KMS-11 (cell line): ENCODE results near the gene ZNF385B.

ENCODE experiments used
- H2AFZ ChIP-seq: fragments of 200-600 bp; sonication (generic); 2 replicates; pipeline ENCODE4 v1.6.1; 2016; ENCODE audit warnings: antibody characterized with exemption, mixed run types, low read depth
- H3K27ac ChIP-seq: fragments of 200-600 bp; sonication (generic); 2 replicates; pipeline ENCODE4 v1.6.1; 2016; ENCODE audit warnings: mild to moderate bottlenecking, mixed run types
- H3K27me3 ChIP-seq: fragments of 200-600 bp; sonication (generic); 2 replicates; pipeline ENCODE4 v1.6.1; 2017; ENCODE audit warnings: mild to moderate bottlenecking, low read depth, mixed run types, moderate library complexity; ENCODE audit not compliant: insufficient read depth
- H3K36me3 ChIP-seq: fragments of 200-600 bp; sonication (generic); 2 replicates; pipeline ENCODE4 v1.6.1; 2017; ENCODE audit warnings: mild to moderate bottlenecking, mixed run types; ENCODE audit not compliant: insufficient read depth
- H3K4me1 ChIP-seq: fragments of 200-600 bp; sonication (generic); 2 replicates; pipeline ENCODE4 v1.6.1; 2016; ENCODE audit warnings: mild to moderate bottlenecking, low read depth, mixed run types; ENCODE audit not compliant: poor library complexity, severe bottlenecking
- H3K4me2 ChIP-seq: fragments of 200-600 bp; sonication (generic); 2 replicates; pipeline ENCODE4 v1.7.0; 2016; ENCODE audit warnings: mild to moderate bottlenecking, mixed run types
- H3K4me3 ChIP-seq: fragments of 200-600 bp; sonication (generic); IDR thresholded peaks from 2 replicates; pipeline ENCODE4 v1.6.1; 2017; ENCODE audit warnings: low read depth, low read length, mixed read lengths; ENCODE audit not compliant: insufficient read depth
- H3K79me2 ChIP-seq: fragments of 200-600 bp; sonication (generic); 2 replicates; pipeline ENCODE4 v1.6.1; 2016; ENCODE audit warnings: low read depth, mixed run types; ENCODE audit not compliant: insufficient read depth
- H3K9ac ChIP-seq: fragments of 200-600 bp; sonication (generic); 2 replicates; pipeline ENCODE4 v1.6.1; 2016; ENCODE audit warnings: mild to moderate bottlenecking, mixed run types
- H4K20me1 ChIP-seq: fragments of 200-600 bp; sonication (generic); 2 replicates; pipeline ENCODE4 v1.6.1; 2016; ENCODE audit warnings: mild to moderate bottlenecking, mixed run types; ENCODE audit not compliant: insufficient read depth
- CTCF ChIP-seq: fragments of 200-600 bp; sonication (generic); conservative IDR thresholded peaks from 2 replicates; pipeline ENCODE4 v1.6.1; 2017; ENCODE audit warnings: low read depth, mild to moderate bottlenecking, antibody characterized with exemption, low read length, moderate library complexity, mixed read lengths

ZNF385B gene

GRCh38 chr2:179432751-179433150 is 428.7 kb downstream of the ZNF385B start:
- H2AFZ ChIP-seq, result no peak overlapping the region
- H3K9ac ChIP-seq, result no peak overlapping the region
- H3K4me2 ChIP-seq, result no peak overlapping the region
- no peak overlapping the region for H3K4me3 ChIP-seq
- H4K20me1 ChIP-seq, result no peaks in the 10 kb centered on the region
- no peaks in the 10 kb centered on the region for H3K4me1 ChIP-seq
- TF ChIP-seq CTCF, result no peak
- H3K27ac ChIP-seq, result no peak overlapping the region
- H3K36me3 ChIP-seq, result no peaks in the 10 kb centered on the region
- H3K27me3 ChIP-seq, result no peaks in the 10 kb centered on the region
- H3K79me2 ChIP-seq, result no peaks in the 10 kb centered on the region

- no peak overlapping the region for H2AFZ ChIP-seq
- H3K79me2 ChIP-seq, result no peaks in the 10 kb centered on the region
- H3K36me3 ChIP-seq, result no peaks in the 10 kb centered on the region
- no peak overlapping the region for H3K27ac ChIP-seq
- no peaks in the 10 kb centered on the region for H3K4me1 ChIP-seq
- H4K20me1 ChIP-seq, result no peaks in the 10 kb centered on the region
- TF ChIP-seq CTCF, result no peak
- H3K4me2 ChIP-seq, result no peak overlapping the region
- H3K27me3 ChIP-seq, result no peaks in the 10 kb centered on the region
- H3K4me3 ChIP-seq, result no peak overlapping the region
- no peak overlapping the region for H3K9ac ChIP-seq
Observed at GRCh38 chr2:179429597-179429996, 431.8 kb downstream of the ZNF385B start.

- H2AFZ ChIP-seq, result no peak overlapping the region
- no peak overlapping the region for H3K27ac ChIP-seq
- no peaks in the 10 kb centered on the region for H4K20me1 ChIP-seq
- H3K9ac ChIP-seq, result no peak overlapping the region
- no peak overlapping the region for H3K4me3 ChIP-seq
- H3K36me3 ChIP-seq, result no peaks in the 10 kb centered on the region
- H3K4me1 ChIP-seq, result no peaks in the 10 kb centered on the region
- H3K4me2 ChIP-seq, result no peak overlapping the region
- no peak for TF ChIP-seq CTCF
- H3K79me2 ChIP-seq, result no peaks in the 10 kb centered on the region
- no peaks in the 10 kb centered on the region for H3K27me3 ChIP-seq
Observed at GRCh38 chr2:179429060-179429471, 432.3 kb downstream of the ZNF385B start.

GRCh38 chr2:179428649-179429048 is 432.8 kb downstream of the ZNF385B start:
- Histone ChIP-seq H2AFZ (no peak overlapping the region), H4K20me1 (no peaks in the 10 kb centered on the region), H3K79me2 (no peaks in the 10 kb centered on the region), H3K4me1 (no peaks in the 10 kb centered on the region), H3K4me2 (no peak overlapping the region), H3K27ac (no peak overlapping the region), H3K27me3 (no peaks in the 10 kb centered on the region), H3K4me3 (no peak overlapping the region), H3K36me3 (no peaks in the 10 kb centered on the region), H3K9ac (no peak overlapping the region)
- TF ChIP-seq CTCF, result no peak
